Common myeloid progenitor, CD34-positive (primary cell): ENCODE measurements around the gene IL1RAPL2.

Experiments used
- CTCF ChIA-PET: fragments of 350-600 bp; sonication (Branson Sonifier 250); formaldehyde crosslinking; loops from one replicate; lab custom pipeline; 2021; ENCODE audit warnings: antibody characterized with exemption; lab: Charles Lee
- POLR2A ChIA-PET: fragments of 350-600 bp; sonication (Branson Sonifier 250); formaldehyde crosslinking; loops from one replicate; lab custom pipeline; 2021; ENCODE audit warnings: antibody characterized with exemption; lab: Charles Lee
- DNase-seq, 3 donors: peaks; one replicate each; pipeline versions ENCODE4 v3.0.0 to v3.0.0-alpha.2; 2013
- H3K27ac ChIP-seq, 2 experiments: 1 replicate in 1 of 2; 2 replicates in 1 of 2; pipeline ENCODE4 v1.7.0; 2013; ENCODE audit warnings: inconsistent platforms in 2 of 2, low read length in 2 of 2, mild to moderate bottlenecking in 2 of 2, low read depth in 1 of 2, moderate library complexity in 1 of 2; ENCODE audit not compliant: severe bottlenecking in 2 of 2, insufficient read depth in 1 of 2, poor library complexity in 1 of 2
- H3K27me3 ChIP-seq, 5 experiments: replicated peaks in 2 of 5; 1 replicate in 3 of 5; 2 replicates in 2 of 5; pipeline versions ENCODE4 v1.6.1 to v1.7.0; 2013; ENCODE audit warnings: low read length in 4 of 5, mild to moderate bottlenecking in 2 of 5, moderate library complexity in 2 of 5, inconsistent platforms in 1 of 5; ENCODE audit not compliant: insufficient read depth in 5 of 5, control insufficient read depth in 4 of 5
- H3K36me3 ChIP-seq, 4 experiments: 1 replicate in 2 of 4; 2 replicates in 2 of 4; pipeline versions ENCODE4 v1.6.1 to v1.7.0; 2013; ENCODE audit warnings: low read length in 3 of 4, control low read depth in 1 of 4, mild to moderate bottlenecking in 1 of 4; ENCODE audit not compliant: control insufficient read depth in 4 of 4, insufficient read depth in 4 of 4
- H3K4me1 ChIP-seq, 4 experiments: 1 replicate in 3 of 4; 2 replicates in 1 of 4; pipeline versions ENCODE4 v1.6.1 to v1.7.1; 2013; ENCODE audit warnings: low read length in 3 of 4, mild to moderate bottlenecking in 3 of 4, control low read depth in 1 of 4, inconsistent platforms in 1 of 4, moderate library complexity in 1 of 4; ENCODE audit not compliant: control insufficient read depth in 4 of 4, insufficient read depth in 4 of 4; ENCODE audit errors: control extremely low read depth in 1 of 4
- H3K4me3 ChIP-seq, 7 experiments: 1 replicate in 4 of 7; 2 replicates in 3 of 7; pipeline versions ENCODE4 v1.5.1 to v1.7.0; 2013; ENCODE audit warnings: mild to moderate bottlenecking in 7 of 7, low read length in 6 of 7, moderate library complexity in 6 of 7, inconsistent platforms in 2 of 7, low read depth in 2 of 7, control low read depth in 1 of 7; ENCODE audit not compliant: insufficient read depth in 4 of 7, control insufficient read depth in 1 of 7; ENCODE audit errors: extremely low read depth in 1 of 7
- H3K9me3 ChIP-seq, 5 experiments: 1 replicate in 4 of 5; 2 replicates in 1 of 5; pipeline versions ENCODE4 v1.6.1 to v1.7.1; 2013; ENCODE audit warnings: low read length in 4 of 5, mild to moderate bottlenecking in 2 of 5, inconsistent platforms in 1 of 5, low read depth in 1 of 5, moderate library complexity in 1 of 5; ENCODE audit not compliant: control insufficient read depth in 4 of 5, insufficient read depth in 2 of 5; ENCODE audit errors: control extremely low read depth in 1 of 5
- WGBS: methylation state at CpG from one replicate; pipeline ENCODE4 v1.1.5; 2013; ENCODE audit not compliant: insufficient coverage; 5-methylcytosine and 5-hydroxymethylcytosine counted together

IL1RAPL2 gene

DNA sequence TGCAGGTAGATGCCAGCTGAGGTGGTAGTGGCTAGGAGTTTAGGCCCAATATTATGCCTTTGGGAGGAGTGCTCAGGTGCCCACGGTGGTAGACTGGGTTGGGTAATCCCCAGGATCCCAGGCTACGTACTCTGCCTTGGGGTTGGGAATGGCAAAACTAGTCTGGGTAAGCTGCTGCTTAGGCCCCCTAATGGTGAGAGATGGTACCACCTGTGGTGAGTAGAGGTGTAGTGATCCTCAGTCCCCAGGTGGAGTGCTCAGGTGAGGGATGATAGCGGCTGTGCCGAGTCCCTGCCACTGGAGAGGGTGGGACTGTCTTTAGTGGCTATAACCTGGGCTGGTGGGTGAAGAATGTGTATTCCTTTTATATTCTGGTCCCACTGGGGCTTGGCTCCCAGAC, 75.2 kb downstream of the IL1RAPL2 start:
- Histone ChIP-seq H3K4me3 (no peak overlapping the region), H3K4me1 (no peaks in the 10 kb centered on the region), H3K27me3 (no peaks in the 10 kb centered on the region), H3K27ac (no peak overlapping the region), H3K9me3 (peaks cover 0 to 2% (median 0%) of the 10 kb centered on the region in 5 experiments), H3K36me3 (no peaks in the 10 kb centered on the region)
- POLR2A ChIA-PET, result no interaction called here
- CTCF ChIA-PET, result no interaction called here
- no peak for DNase-seq
- 100% methylated on average over 2 of the region's 4 CpGs for WGBS

DNA sequence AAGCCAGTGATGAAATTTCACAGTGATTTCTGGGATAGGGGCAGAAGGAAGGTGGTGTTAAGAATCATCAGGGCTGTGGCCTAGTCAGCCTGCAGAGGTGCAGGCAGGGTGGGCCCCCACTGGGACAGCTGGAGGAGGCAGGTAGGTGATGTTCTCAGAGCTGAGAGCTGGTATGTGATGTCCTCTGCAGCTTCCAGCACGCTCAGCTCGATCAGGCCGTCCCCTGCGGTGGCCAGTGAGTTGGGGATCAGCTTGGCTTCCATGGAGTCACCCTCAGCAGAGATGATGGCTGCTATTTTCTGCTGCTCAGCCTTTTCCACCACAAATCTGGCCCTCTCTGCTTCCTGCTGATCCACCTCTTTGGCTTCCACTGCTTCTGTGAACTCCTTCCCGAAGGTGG, 81.1 kb downstream of the IL1RAPL2 start:
- WGBS, result 98% methylated on average over 5 of the region's 5 CpGs
- H3K4me1 ChIP-seq, result no peaks in the 10 kb centered on the region
- POLR2A ChIA-PET, result no interaction called here
- no peaks in the 10 kb centered on the region for H3K36me3 ChIP-seq
- H3K9me3 ChIP-seq, result no peaks in the 10 kb centered on the region
- H3K27me3 ChIP-seq, result no peaks in the 10 kb centered on the region
- CTCF ChIA-PET, result no interaction called here
- no peak overlapping the region for H3K27ac ChIP-seq
- DNase-seq, result no peak
- H3K4me3 ChIP-seq, result no peak overlapping the region

DNA sequence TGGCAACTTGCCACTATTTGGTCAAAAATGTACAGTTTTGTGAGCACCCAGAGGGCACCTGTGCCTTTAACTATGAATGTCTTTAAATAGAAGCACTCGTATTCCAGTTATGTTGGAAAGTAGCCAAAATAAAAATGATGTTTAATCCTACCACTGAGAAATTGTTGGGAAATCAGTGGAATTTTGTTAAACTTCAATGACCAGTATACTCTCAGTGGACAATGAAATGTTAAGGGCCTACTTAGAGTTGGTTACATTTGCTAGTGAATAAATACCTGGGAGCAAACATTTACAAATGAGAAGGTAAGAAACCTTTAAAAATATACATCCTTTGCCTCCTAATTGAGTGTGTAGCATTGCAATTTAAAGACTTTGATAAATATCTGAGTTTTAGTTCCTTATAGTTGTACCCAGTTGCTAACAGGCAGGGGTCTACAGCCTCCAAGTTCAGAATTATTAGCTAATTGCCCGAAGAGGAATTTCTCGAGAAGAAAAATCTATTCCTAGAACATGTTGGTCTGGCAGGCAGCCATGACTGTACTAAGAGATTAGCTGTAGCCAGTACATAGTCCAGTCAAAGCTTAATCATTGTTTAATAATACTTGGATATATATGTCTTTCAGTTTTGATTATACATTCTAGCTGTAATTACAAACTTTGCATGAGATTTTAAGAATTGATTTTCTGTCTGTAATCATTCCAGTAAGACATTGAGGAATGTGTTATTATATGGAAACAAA, 93.2 kb downstream of the IL1RAPL2 start:
- H3K36me3 ChIP-seq, result no peaks in the 10 kb centered on the region
- ChIA-PET CTCF (no interaction called here), POLR2A (no interaction called here)
- peaks cover 0 to 4% (median 0%) of the 10 kb centered on the region in 5 experiments for H3K27me3 ChIP-seq
- WGBS, result 31% methylated on average over 2 of the region's 3 CpGs
- no peaks in the 10 kb centered on the region for H3K9me3 ChIP-seq
- H3K4me1 ChIP-seq, result peaks cover 0 to 4% (median 0%) of the 10 kb centered on the region in 4 experiments
- DNase-seq, result no peak
- H3K27ac ChIP-seq, result no peak overlapping the region
- no peak overlapping the region for H3K4me3 ChIP-seq

DNA sequence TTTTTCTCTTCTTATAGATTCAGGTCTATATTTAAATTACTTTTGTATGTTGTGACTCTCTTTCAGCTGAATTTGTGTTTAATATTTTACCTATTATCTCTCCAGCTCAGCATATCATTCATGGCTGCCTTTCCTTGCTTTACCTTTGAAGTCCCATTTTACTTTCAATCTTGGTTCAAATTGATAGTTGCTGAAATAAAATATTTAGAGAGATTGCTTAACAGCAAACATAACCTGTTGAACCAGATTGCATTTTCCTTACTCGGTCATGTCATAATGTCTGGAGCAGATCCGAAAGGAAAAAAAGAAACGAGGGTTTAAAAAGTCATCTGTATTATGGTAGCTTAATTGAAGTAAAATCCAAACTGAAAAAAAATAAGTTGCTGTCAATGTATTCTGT, 94.1 kb downstream of the IL1RAPL2 start:
- no peak for DNase-seq
- H3K27me3 ChIP-seq, result peaks cover 0 to 4% (median 0%) of the 10 kb centered on the region in 5 experiments
- H3K9me3 ChIP-seq, result no peaks in the 10 kb centered on the region
- no peak overlapping the region for H3K4me3 ChIP-seq
- 80% methylated on average over 1 of the region's 3 CpGs for WGBS
- peaks cover 0 to 4% (median 0%) of the 10 kb centered on the region in 4 experiments for H3K4me1 ChIP-seq
- ChIA-PET CTCF (interaction anchor here (0.7 kb wide), 1 partner anchor 785 kb away, joined by 3 read pairs; no protein-coding TSS in a partner anchor), POLR2A (no interaction called here)
- no peak overlapping the region for H3K27ac ChIP-seq
- H3K36me3 ChIP-seq, result no peaks in the 10 kb centered on the region

DNA sequence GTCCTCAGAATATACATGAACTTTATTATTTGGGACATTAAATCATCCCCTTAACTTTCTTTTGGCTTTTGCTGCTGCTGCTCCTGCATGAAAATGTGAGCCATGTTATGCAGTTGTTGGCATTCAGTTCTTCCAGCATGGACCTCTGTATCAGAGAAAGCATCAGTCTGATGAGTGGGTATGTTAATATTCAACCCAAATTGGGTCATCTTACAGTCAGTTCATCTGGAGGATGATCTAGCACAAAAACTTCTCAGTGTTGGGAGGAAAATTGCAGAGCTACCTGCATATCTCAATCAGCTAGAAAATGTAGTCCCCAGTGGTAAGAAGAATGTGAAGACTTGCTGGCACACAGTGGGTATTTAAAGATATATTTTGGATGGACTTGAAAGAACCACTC, 96.7 kb downstream of the IL1RAPL2 start:
- CTCF ChIA-PET, result interaction anchor here (0.9 kb wide), 1 partner anchor 9 kb away, joined by 3 read pairs; no protein-coding TSS in a partner anchor
- Histone ChIP-seq H3K9me3 (no peaks in the 10 kb centered on the region), H3K27me3 (peaks cover 0 to 4% (median 0%) of the 10 kb centered on the region in 5 experiments), H3K36me3 (no peaks in the 10 kb centered on the region), H3K27ac (no peak overlapping the region), H3K4me3 (no peak overlapping the region), H3K4me1 (peaks cover 0 to 4% (median 0%) of the 10 kb centered on the region in 4 experiments)
- DNase-seq, result no peak
- POLR2A ChIA-PET, result no interaction called here

DNA sequence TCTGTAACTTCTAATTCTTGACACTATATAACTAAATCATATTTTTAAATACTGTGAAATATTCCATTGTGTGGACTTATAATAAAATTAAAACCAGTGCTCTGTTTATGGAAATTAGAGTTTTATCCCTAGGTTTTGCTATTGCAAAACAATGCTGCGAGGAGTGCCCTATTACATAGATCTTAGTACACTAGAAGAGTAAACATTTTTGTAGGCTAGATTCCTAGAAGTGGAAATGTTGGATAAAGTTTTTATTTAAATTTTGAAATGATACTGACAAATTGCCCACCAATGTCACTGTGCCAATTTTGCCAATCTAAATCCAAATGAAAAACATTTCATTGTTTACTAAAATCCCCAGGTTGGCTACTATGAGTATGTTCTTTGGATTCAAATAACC, 99.7 kb downstream of the IL1RAPL2 start:
- Histone ChIP-seq H3K27ac (no peak overlapping the region), H3K27me3 (peaks cover 0 to 4% (median 0%) of the 10 kb centered on the region in 5 experiments), H3K4me3 (no peak overlapping the region), H3K4me1 (no peaks in the 10 kb centered on the region), H3K36me3 (no peaks in the 10 kb centered on the region), H3K9me3 (no peaks in the 10 kb centered on the region)
- no CpG with 5 or more reads among the region's 1 CpG for WGBS
- no peak for DNase-seq
- CTCF ChIA-PET, result no interaction called here
- POLR2A ChIA-PET, result no interaction called here

DNA sequence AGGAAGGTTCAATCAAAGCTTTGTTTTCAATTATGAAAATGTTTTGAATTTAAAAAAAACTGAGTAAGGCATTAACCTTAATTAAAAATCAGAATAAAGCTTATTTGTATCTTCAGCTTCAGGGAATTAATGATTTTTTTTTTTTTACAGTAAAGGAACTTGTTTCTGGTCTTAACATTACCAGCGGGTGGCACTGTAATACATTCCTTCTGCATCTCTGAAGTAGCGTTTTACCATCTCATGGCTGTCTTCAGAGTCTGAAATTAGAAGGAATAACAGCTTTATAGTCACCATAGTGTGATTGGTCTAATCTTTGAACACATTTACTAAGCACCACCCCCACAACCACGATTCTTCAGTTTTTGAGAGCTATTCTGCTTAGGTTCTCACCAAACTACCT, 102.6 kb downstream of the IL1RAPL2 start:
- Histone ChIP-seq H3K4me1 (no peaks in the 10 kb centered on the region), H3K36me3 (no peaks in the 10 kb centered on the region), H3K9me3 (no peaks in the 10 kb centered on the region), H3K27ac (no peak overlapping the region), H3K27me3 (no peaks in the 10 kb centered on the region), H3K4me3 (no peak overlapping the region)
- DNase-seq, result peak; percentile 27 to 58 (median 57)
- ChIA-PET CTCF (interaction anchor here (0.5 to 2.2 kb wide), 9 partner anchors 15 to 519 kb away, joined by 3 to 11 read pairs (median 4); no protein-coding TSS in a partner anchor), POLR2A (no interaction called here)
- WGBS, result 0% methylated on average over 1 of the region's 3 CpGs
